ENCODE results near the gene FOLR3. TPM values are rescaled to one million over a fixed set of nuclear protein-coding genes. Genes with fewer than 3 reads are reported as not detected.

Gene FOLR3
- total and polyA plus RNA-seq, 2 of the 4 experiments (the other 2 are of a cell fraction) = 0.29 to 0.36 TPM

GRCh38 chr11:72174302-72175070 lies 39.0 kb downstream of the FOLR3 start:
- Histone ChIP-seq H3K18ac (ENCODE audit: low read depth, low read length) (no peak overlapping the region), H3K9me3 (ENCODE audit: control insufficient read depth, insufficient read depth, low read length) (no peaks in the 10 kb centered on the region), H3K4me2 (ENCODE audit: low read depth, low read length) (no peak overlapping the region), H3K79me1 (ENCODE audit: low read depth in 1 of 2, low read length in 2 of 2) (no peaks in the 10 kb centered on the region), H3K9me1 (ENCODE audit: insufficient read depth, low read length) (0 out of 2 replicates have a peak, but pooled peaks cover 5% of the 10 kb centered on the region), H3K4me1 (ENCODE audit: control insufficient read depth, insufficient read depth, low read length) (peaks cover 3% of the 10 kb centered on the region), H2BK120ac (ENCODE audit: low read depth, low read length) (no peak overlapping the region), H3K56ac (ENCODE audit: extremely low read depth, insufficient read depth, low read length) (no peak overlapping the region), H4K91ac (ENCODE audit: insufficient read depth, low read depth, low read length) (no peak overlapping the region), H2AK9ac (replicated peaks; ENCODE audit: low read depth, low read length, poor library complexity) (no peak overlapping the region), H2AK5ac (ENCODE audit: low read depth, low read length) (no peak overlapping the region; the same call in 1 of the 2 replicates), H2BK20ac (ENCODE audit: low read depth, low read length) (no peak overlapping the region), H4K8ac (ENCODE audit: low read depth in 2 of 2, low read length in 2 of 2) (no peak overlapping the region), H4K20me1 (ENCODE audit: insufficient read depth, low read length) (no peaks in the 10 kb centered on the region), H3K4me3 (ENCODE audit: insufficient read depth, low read depth, low read length) (no peak overlapping the region), H3K36me3 (ENCODE audit: control insufficient read depth, insufficient read depth, low read length) (no peaks in the 10 kb centered on the region), H3K9ac (ENCODE audit: low read depth, low read length) (no peak overlapping the region), H4K5ac (ENCODE audit: low read depth, low read length) (no peak overlapping the region), H3K27ac (ENCODE audit: insufficient read depth, low read length) (no peak overlapping the region), H2BK15ac (ENCODE audit: low read depth, low read length) (no peak overlapping the region), H3K14ac (replicated peaks; ENCODE audit: low read depth, low read length) (no peak overlapping the region), H3K4ac (ENCODE audit: low read depth, low read length) (no peak overlapping the region), H3K23ac (ENCODE audit: low read depth, low read length) (no peak overlapping the region), H2BK5ac (ENCODE audit: low read depth, low read length, poor library complexity, severe bottlenecking) (no peak overlapping the region), H3K27me3 (ENCODE audit: control insufficient read depth, insufficient read depth, low read length) (no peaks in the 10 kb centered on the region; the same call in 1 of the 2 replicates), H2AFZ (replicated peaks; ENCODE audit: low read length, poor library complexity) (no peak overlapping the region)
- TF ChIP-seq POLR2A (IDR thresholded peaks at IDR 0.05; ENCODE audit: low read depth, low read length) (no peak), NFE2L2 (IDR thresholded peaks at IDR 0.05; ENCODE audit: low read depth, low read length) (no peak), RFX5 (IDR thresholded peaks at IDR 0.05; ENCODE audit: low read depth, low read length) (no peak), ELK1 (IDR thresholded peaks at IDR 0.05; ENCODE audit: borderline replicate concordance, low read depth, low read length) (no peak), RAD21 (IDR thresholded peaks at IDR 0.05; ENCODE audit: low read length) (no peak), FOS (IDR thresholded peaks at IDR 0.05; ENCODE audit: low read depth, low read length) (no peak), MAZ (IDR thresholded peaks at IDR 0.05; ENCODE audit: borderline replicate concordance, low read depth, low read length) (no peak), MAFK (IDR thresholded peaks at IDR 0.05; ENCODE audit: low read depth, low read length) (no peak), RCOR1 (IDR thresholded peaks at IDR 0.05; ENCODE audit: insufficient replicate concordance, low read length) (no peak), MXI1 (IDR thresholded peaks at IDR 0.05; ENCODE audit: borderline replicate concordance, low read depth, low read length) (no peak), BHLHE40 (IDR thresholded peaks at IDR 0.05; ENCODE audit: low read depth, low read length) (no peak)
- TF ChIP-seq, protein P1, sequence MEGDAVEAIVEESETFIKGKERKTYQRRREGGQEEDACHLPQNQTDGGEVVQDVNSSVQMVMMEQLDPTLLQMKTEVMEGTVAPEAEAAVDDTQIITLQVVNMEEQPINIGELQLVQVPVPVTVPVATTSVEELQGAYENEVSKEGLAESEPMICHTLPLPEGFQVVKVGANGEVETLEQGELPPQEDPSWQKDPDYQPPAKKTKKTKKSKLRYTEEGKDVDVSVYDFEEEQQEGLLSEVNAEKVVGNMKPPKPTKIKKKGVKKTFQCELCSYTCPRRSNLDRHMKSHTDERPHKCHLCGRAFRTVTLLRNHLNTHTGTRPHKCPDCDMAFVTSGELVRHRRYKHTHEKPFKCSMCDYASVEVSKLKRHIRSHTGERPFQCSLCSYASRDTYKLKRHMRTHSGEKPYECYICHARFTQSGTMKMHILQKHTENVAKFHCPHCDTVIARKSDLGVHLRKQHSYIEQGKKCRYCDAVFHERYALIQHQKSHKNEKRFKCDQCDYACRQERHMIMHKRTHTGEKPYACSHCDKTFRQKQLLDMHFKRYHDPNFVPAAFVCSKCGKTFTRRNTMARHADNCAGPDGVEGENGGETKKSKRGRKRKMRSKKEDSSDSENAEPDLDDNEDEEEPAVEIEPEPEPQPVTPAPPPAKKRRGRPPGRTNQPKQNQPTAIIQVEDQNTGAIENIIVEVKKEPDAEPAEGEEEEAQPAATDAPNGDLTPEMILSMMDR (conservative IDR thresholded peaks at IDR 0.05; ENCODE audit: low read depth, low read length) = no peak
- intact Hi-C loops (cut with micrococcal nuclease) (no loop called here), in situ Hi-C loops (cut with MboI; ENCODE audit: low sequenced_read_pairs) (no loop called here), dilution Hi-C loops (cut with HindIII; ENCODE audit: low sequenced_read_pairs, unreplicated experiment) (no loop called here)
- DNase-seq (no peak), ATAC-seq (ENCODE audit: low read depth) (no peak)
- ChIA-PET POLR2A (ENCODE audit: unreplicated experiment) (no interaction called here), CTCF (interaction anchor here (0.6 kb wide), 1 partner anchor 138 kb away, joined by 3 read pairs; no protein-coding TSS in a partner anchor)
- BruUV-seq (replicated peaks) = no TSS peak
- WGBS, 2 experiments (ENCODE audit: extremely low coverage in 2 of 2, insufficient read length in 1 of 2) = 66% methylated on average over 5 of the region's 8 CpGs; no CpG with 5 or more reads in 1 of the 2 experiments

Data from IMR-90 (cell line).